Measurements from ENCODE around the gene ATP2A1.

The ATP2A1 gene

GRCh38 chr16:28912558-28912957 lies 34.3 kb downstream of the ATP2A1 start:
- no peak for TF ChIP-seq CTCF (IDR thresholded peaks at IDR 0.05)
- no peak overlapping the region for H3K27ac ChIP-seq

GRCh38 chr16:28913946-28914724 lies 35.8 kb downstream of the ATP2A1 start:
- Histone ChIP-seq H3K27ac (no peak overlapping the region), H3K4me3 (no peak overlapping the region)
- no peak for TF ChIP-seq CTCF (IDR thresholded peaks at IDR 0.05)
- no peak for DNase-seq (ENCODE audit: low spot score)

More at GRCh38 chr16:28912558-28912957, 34.3 kb downstream of the ATP2A1 start:
- no peak overlapping the region for H3K4me3 ChIP-seq
- no peak for DNase-seq (ENCODE audit: low spot score)

DNA sequence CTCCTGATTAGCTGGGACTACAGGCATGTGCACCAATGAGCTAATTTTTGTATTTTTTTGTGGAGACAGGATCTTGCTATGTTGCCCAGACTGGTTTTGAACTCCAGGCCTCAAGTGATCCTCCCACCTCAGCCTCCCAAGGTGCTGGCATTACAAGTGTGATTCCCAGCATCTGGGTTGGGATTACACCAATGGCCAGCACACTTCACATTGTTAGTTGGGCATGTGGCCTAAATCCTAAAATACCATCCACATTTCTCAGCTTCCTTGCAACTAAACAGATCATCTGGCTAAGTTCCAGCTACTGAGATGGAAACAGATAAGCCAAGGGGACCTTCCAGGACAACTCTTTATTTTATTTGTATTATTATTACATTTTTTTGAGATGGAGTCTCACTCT lies 36.9 kb downstream of the ATP2A1 start:
- no peak for TF ChIP-seq CTCF (IDR thresholded peaks at IDR 0.05)
- no peak overlapping the region for H3K27ac ChIP-seq
- DNase-seq (ENCODE audit: low spot score) = no peak
- H3K4me3 ChIP-seq = no peak overlapping the region

- Histone ChIP-seq H3K4me3 (no peak overlapping the region), H3K27ac (no peak overlapping the region)
- TF ChIP-seq CTCF (IDR thresholded peaks at IDR 0.05) = no peak
- DNase-seq (ENCODE audit: low spot score) = no peak
These were observed 38.8 kb downstream of the ATP2A1 start for GRCh38 chr16:28917095-28917494.

GRCh38 chr16:28918698-28919097 lies 40.4 kb downstream of the ATP2A1 start:
- H3K27ac ChIP-seq = no peak overlapping the region
- H3K4me3 ChIP-seq = no peak overlapping the region
- no peak for TF ChIP-seq CTCF (IDR thresholded peaks at IDR 0.05)
- no peak for DNase-seq (ENCODE audit: low spot score)

- no peak for DNase-seq (ENCODE audit: low spot score)
- no peak overlapping the region for H3K4me3 ChIP-seq
- no peak for TF ChIP-seq CTCF (IDR thresholded peaks at IDR 0.05)
- no peak overlapping the region for H3K27ac ChIP-seq
These were observed 44.9 kb downstream of the ATP2A1 start for GRCh38 chr16:28923231-28923587.

- Histone ChIP-seq H3K4me3 (peak overlapping the region; percentile 91), H3K27ac (no peak overlapping the region)
- no peak for TF ChIP-seq CTCF (IDR thresholded peaks at IDR 0.05)
- DNase-seq (ENCODE audit: low spot score) = no peak
These were observed 45.5 kb downstream of the ATP2A1 start for GRCh38 chr16:28923652-28924398.

All from coronary artery (tissue), 2 donors.